Smooth muscle cell (in vitro differentiated cells): ENCODE results near the gene KCTD7. TPM values are rescaled to one million over a fixed set of nuclear protein-coding genes. Genes with fewer than 3 reads are reported as not detected.

Source experiments
- DNase-seq: peaks from one replicate; lab custom pipeline; 2025; ENCODE audit not compliant: unreplicated experiment; lab: John Stamatoyannopoulos, UW
- H2AFZ ChIP-seq: fragments of 200-600 bp; sonication (generic); 2 replicates; pipeline ENCODE4 v1.6.0; 2016; ENCODE audit warnings: antibody characterized with exemption, low read depth, mild to moderate bottlenecking
- H3F3A ChIP-seq: fragments of 200-600 bp; sonication (generic); 2 replicates; pipeline ENCODE4 v1.6.0; 2017; ENCODE audit warnings: antibody characterized with exemption, low read depth
- H3K27ac ChIP-seq: fragments of 200-600 bp; sonication (generic); 2 replicates; pipeline ENCODE4 v1.5.1; 2016; ENCODE audit warnings: low read depth, mild to moderate bottlenecking
- H3K27me3 ChIP-seq: fragments of 200-600 bp; sonication (generic); 2 replicates; pipeline ENCODE4 v1.6.1; 2016; ENCODE audit warnings: low read depth, mild to moderate bottlenecking
- H3K36me3 ChIP-seq: fragments of 200-600 bp; sonication (generic); 2 replicates; pipeline ENCODE4 v1.5.1; 2016; ENCODE audit warnings: low read depth
- H3K4me1 ChIP-seq: fragments of 200-600 bp; sonication (generic); 2 replicates; pipeline ENCODE4 v1.5.1; 2016; ENCODE audit warnings: low read depth
- H3K4me2 ChIP-seq: fragments of 200-600 bp; sonication (generic); 2 replicates; pipeline ENCODE4 v1.6.0; 2016; ENCODE audit warnings: mild to moderate bottlenecking
- H3K4me3 ChIP-seq: fragments of 200-600 bp; sonication (generic); 2 replicates; pipeline ENCODE4 v1.5.1; 2016; ENCODE audit warnings: mild to moderate bottlenecking
- H3K79me2 ChIP-seq: fragments of 200-600 bp; sonication (generic); 2 replicates; pipeline ENCODE4 v1.6.0; 2016; ENCODE audit warnings: low read depth, mild to moderate bottlenecking
- H3K9ac ChIP-seq: fragments of 200-600 bp; sonication (generic); 2 replicates; pipeline ENCODE4 v1.6.0; 2016; ENCODE audit warnings: low read depth
- H3K9me3 ChIP-seq: fragments of 200-600 bp; sonication (generic); replicated peaks from 2 replicates; pipeline ENCODE4 v1.5.1; 2016; ENCODE audit warnings: low read depth
- H4K20me1 ChIP-seq: fragments of 200-600 bp; sonication (generic); 2 replicates; pipeline ENCODE4 v1.6.0; 2016; ENCODE audit warnings: low read depth
- WGBS: methylation state at CpG from one replicate; pipeline ENCODE4 v1.1.7; 2016; ENCODE audit warnings: low lambda C conversion rate; 5-methylcytosine and 5-hydroxymethylcytosine counted together
- polyA plus RNA-seq: library from polyadenylated mRNA; unstranded; fragments of >200 nt; fragmentation: Nextera tagmentation; extraction: Ambion mirVana; gene quantifications from 2 replicates; pipeline ENCODE4 v1.2.1, GENCODE V29; 2016
- total RNA-seq: library from RNA; depleted of rRNA; stranded (reverse); fragments of >200 nt; gene quantifications from 2 replicates; pipeline ENCODE4 v1.2.3, GENCODE V29; 2014
- TF ChIP-seq, protein P1 (sequence below): fragments of 200-600 bp; sonication (generic); IDR thresholded peaks from 2 replicates; pipeline ENCODE4 v1.5.1; 2017; ENCODE audit warnings: borderline replicate concordance, mild to moderate bottlenecking, antibody characterized with exemption; ENCODE audit not compliant: insufficient read depth, poor library complexity, severe bottlenecking

KCTD7 gene
- total and polyA plus RNA-seq, 2 experiments from 2014 or later, result 3.9 to 6.3 TPM

DNA sequence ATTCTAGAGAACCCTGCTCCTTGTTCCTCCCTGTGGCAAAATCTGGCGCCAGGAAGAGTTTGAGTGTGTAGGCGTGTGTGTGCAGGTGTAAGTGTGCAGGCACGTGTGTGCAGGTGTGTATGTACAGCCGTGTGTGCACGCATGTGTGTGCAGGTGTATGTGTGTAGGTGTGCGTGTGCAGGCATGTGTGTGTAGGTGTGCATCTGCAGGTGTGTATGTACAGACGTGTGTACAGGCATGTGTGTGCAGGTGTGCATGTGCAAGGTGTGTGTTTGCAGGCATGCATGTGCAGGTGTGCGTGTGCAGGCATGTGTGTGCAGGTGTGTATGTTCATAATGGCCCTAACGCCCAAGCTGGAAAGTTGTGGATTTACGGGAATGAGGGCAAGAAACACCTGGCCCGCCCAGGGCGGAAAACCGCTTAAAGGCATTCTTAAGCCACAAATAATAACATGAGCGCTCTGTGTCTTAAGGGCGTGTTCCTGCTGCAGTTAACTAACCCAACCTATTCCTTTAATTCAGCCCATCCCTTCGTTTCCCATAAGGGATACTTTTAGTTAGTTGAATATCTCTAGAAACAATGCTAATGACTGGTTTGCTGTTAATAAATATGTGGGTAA, 34.1 kb downstream of the KCTD7 start:
- H3K36me3 ChIP-seq, result no peaks in the 10 kb centered on the region
- H3K27me3 ChIP-seq, result no peaks in the 10 kb centered on the region
- H3K27ac ChIP-seq, result no peak overlapping the region
- 94% methylated on average over 16 of the region's 16 CpGs for WGBS
- no peak overlapping the region for H3K9ac ChIP-seq
- peaks cover 55% of the 10 kb centered on the region for H4K20me1 ChIP-seq
- TF ChIP-seq, protein P1, sequence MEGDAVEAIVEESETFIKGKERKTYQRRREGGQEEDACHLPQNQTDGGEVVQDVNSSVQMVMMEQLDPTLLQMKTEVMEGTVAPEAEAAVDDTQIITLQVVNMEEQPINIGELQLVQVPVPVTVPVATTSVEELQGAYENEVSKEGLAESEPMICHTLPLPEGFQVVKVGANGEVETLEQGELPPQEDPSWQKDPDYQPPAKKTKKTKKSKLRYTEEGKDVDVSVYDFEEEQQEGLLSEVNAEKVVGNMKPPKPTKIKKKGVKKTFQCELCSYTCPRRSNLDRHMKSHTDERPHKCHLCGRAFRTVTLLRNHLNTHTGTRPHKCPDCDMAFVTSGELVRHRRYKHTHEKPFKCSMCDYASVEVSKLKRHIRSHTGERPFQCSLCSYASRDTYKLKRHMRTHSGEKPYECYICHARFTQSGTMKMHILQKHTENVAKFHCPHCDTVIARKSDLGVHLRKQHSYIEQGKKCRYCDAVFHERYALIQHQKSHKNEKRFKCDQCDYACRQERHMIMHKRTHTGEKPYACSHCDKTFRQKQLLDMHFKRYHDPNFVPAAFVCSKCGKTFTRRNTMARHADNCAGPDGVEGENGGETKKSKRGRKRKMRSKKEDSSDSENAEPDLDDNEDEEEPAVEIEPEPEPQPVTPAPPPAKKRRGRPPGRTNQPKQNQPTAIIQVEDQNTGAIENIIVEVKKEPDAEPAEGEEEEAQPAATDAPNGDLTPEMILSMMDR, result no peak
- no peaks in the 10 kb centered on the region for H3K9me3 ChIP-seq
- H3K4me3 ChIP-seq, result no peak overlapping the region
- no peak overlapping the region for H3K4me2 ChIP-seq
- no peak for DNase-seq
- H3K79me2 ChIP-seq, result peaks cover 49% of the 10 kb centered on the region
- H3K4me1 ChIP-seq, result no peaks in the 10 kb centered on the region
- no peak overlapping the region for H2AFZ ChIP-seq
- H3F3A ChIP-seq, result no peaks in the 10 kb centered on the region

DNA sequence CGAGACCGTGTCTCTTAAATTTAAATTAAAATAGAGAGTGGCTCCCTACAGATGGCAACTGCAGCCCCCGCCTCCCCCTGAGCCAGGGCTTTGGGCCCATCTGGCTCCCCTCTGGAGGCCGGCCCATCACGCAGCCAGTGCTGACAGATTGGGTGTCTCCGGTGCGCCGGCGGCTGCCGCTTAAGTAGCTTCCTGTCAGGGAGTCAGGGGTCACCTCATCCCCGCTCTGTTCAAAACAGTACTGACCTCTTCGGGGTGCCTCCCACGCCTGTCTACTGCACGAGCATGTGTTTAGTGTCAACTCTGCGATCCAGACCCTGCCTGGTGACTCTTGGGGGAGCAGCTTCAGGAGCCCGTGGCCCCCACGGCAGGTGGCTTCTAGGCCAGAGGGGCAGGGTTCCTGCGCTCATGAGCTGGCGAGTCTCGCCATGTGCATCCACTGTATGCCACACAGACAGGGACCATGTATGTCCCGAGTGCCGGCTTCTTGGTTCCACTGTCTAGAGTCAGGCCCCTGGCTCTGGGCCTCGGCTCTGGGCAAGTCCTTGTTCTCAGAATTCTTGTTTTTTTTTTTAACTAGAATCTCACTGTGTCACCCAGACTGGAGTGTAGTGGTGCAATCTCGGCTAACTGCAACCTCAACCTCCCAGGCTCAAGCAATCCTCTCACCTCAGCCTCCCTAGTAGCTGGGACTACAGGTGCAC, 36.1 kb downstream of the KCTD7 start:
- Histone ChIP-seq H4K20me1 (peaks cover 68% of the 10 kb centered on the region), H3K4me2 (no peak overlapping the region), H3F3A (no peaks in the 10 kb centered on the region), H3K9ac (no peak overlapping the region), H3K4me3 (no peak overlapping the region), H3K36me3 (no peaks in the 10 kb centered on the region), H3K79me2 (peaks cover 30% of the 10 kb centered on the region), H3K27ac (no peak overlapping the region), H3K27me3 (no peaks in the 10 kb centered on the region), H2AFZ (no peak overlapping the region), H3K9me3 (no peaks in the 10 kb centered on the region), H3K4me1 (no peaks in the 10 kb centered on the region)
- TF ChIP-seq, protein P1, result no peak
- DNase-seq, result no peak
- WGBS, result 94% methylated on average over 24 of the region's 24 CpGs

DNA sequence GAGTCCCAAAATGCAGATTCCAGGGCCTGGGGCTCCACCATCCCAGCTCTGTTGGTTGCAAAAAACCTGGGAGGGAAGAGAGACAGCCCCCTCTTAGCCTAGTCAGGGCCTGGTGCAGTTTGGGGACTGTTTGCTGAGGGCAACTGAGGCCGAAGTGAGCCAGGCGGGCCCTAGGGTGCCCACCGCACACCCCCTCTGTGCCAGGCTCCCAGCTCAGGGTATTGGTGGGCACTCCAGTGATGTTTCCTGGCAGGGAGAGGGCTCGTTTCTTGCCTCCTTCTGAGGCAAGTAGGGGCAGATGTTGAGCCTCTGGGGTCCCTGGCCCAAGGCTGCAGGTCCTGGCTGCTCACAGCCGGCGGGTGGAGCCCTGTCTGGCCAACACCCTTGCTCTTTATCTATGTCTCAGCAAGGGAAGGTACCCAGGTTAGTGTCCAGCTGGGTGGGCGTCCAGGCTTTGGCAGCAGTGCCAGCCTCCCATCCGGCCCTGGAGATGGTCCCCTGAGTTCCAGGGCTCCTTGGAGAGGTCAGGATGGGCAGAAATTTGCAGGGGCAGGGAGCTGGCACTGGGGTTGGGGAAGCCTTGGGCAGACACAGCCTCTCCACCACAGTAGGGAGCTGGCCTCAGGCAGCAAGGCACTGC, 37.8 kb downstream of the KCTD7 start:
- Histone ChIP-seq H3K9ac (no peak overlapping the region), H3K4me1 (no peaks in the 10 kb centered on the region), H3K4me3 (no peak overlapping the region), H2AFZ (no peak overlapping the region), H3K79me2 (peaks cover 17% of the 10 kb centered on the region), H3K36me3 (no peaks in the 10 kb centered on the region), H3K9me3 (no peaks in the 10 kb centered on the region), H3K4me2 (no peak overlapping the region), H3K27me3 (no peaks in the 10 kb centered on the region), H4K20me1 (peaks cover 79% of the 10 kb centered on the region), H3F3A (no peaks in the 10 kb centered on the region), H3K27ac (no peak overlapping the region)
- WGBS, result 95% methylated on average over 8 of the region's 8 CpGs
- DNase-seq, result no peak
- TF ChIP-seq, protein P1, result no peak
